Fibroblast of pulmonary artery (primary cell): Measurements from ENCODE around the gene GNL3.
A peak's percentile ranks its signal among the peaks of the same experiment; 100 is the strongest.
"Not testable (repeated sequence)": the region's sequence is repeated elsewhere in the genome, so short reads cannot be mapped to it uniquely, and the experiment has no call there.

Experiments
- DNase-seq: peaks from one replicate; pipeline ENCODE4 v3.0.0-alpha.2; 2010; ENCODE audit warnings: low read depth
- H3K4me3 ChIP-seq: replicated peaks from 2 replicates; pipeline ENCODE4 v1.5.1; 2011; ENCODE audit warnings: low read depth, mild to moderate bottlenecking, control low read depth, low read length, moderate library complexity
- TF ChIP-seq, protein P1 (sequence below): IDR thresholded peaks from 2 replicates; pipeline ENCODE4 v1.5.1; 2011; ENCODE audit warnings: mild to moderate bottlenecking, control low read depth, low read length, inconsistent platforms; ENCODE audit errors: missing control alignments

Gene GNL3

GRCh38 chr3:52721002-52721729 lies 35.3 kb downstream of the GNL3 start:
- peak; percentile 18 for DNase-seq
- no peak overlapping the region for H3K4me3 ChIP-seq
- TF ChIP-seq, protein P1, sequence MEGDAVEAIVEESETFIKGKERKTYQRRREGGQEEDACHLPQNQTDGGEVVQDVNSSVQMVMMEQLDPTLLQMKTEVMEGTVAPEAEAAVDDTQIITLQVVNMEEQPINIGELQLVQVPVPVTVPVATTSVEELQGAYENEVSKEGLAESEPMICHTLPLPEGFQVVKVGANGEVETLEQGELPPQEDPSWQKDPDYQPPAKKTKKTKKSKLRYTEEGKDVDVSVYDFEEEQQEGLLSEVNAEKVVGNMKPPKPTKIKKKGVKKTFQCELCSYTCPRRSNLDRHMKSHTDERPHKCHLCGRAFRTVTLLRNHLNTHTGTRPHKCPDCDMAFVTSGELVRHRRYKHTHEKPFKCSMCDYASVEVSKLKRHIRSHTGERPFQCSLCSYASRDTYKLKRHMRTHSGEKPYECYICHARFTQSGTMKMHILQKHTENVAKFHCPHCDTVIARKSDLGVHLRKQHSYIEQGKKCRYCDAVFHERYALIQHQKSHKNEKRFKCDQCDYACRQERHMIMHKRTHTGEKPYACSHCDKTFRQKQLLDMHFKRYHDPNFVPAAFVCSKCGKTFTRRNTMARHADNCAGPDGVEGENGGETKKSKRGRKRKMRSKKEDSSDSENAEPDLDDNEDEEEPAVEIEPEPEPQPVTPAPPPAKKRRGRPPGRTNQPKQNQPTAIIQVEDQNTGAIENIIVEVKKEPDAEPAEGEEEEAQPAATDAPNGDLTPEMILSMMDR = no peak

- TF ChIP-seq, protein P1 = no peak
- DNase-seq = no peak
- H3K4me3 ChIP-seq = no peak overlapping the region
Observed at GRCh38 chr3:52721730-52722008, 35.8 kb downstream of the GNL3 start.

- TF ChIP-seq, protein P1 = no peak
- no peak for DNase-seq
- H3K4me3 ChIP-seq = no peak overlapping the region
Observed at GRCh38 chr3:52722491-52722890, 36.7 kb downstream of the GNL3 start.

DNA sequence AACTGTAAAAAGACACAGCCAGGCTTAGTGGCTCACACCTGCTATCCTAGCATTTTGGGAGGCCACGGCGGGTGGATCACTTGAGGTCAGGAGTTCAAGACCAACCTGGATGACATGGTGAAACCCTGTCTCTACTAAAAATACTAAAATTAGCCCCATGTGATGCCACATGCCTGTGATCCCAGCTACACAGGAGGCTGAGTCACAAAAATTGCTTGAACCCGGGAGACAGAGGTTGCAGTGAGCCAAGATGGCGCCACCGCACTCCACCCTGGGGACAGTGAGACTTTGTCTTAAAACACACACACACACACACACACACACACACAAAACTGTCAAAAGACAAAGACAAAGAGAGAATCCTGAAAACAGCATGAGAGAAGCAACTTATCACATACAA lies 38.1 kb downstream of the GNL3 start:
- DNase-seq = no peak
- no peak overlapping the region for H3K4me3 ChIP-seq
- TF ChIP-seq, protein P1 = no peak

GRCh38 chr3:52724511-52724910 lies 38.7 kb downstream of the GNL3 start:
- no peak overlapping the region for H3K4me3 ChIP-seq
- no peak for DNase-seq
- TF ChIP-seq, protein P1 = no peak

DNA sequence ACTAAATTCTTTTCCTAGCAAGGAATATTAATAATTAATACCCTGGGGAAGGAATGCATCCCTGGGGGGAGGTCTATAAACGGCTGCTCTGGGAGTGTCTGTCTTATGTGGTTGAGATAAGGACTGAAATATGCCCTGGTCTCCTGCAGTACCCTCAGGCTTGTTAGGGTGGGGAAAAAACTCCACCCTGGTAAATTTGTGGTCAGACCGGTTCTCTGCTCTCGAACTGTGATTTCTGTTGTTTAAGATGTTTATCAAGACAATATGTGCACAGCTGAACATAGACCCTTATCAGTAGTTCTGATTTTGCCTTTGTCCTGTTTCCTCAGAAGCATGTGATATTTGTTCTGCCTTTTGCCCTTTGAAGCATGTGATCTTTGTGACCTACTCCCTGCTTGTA lies 42.9 kb downstream of the GNL3 start:
- not testable (repeated sequence) for DNase-seq, H3K4me3 ChIP-seq

DNA sequence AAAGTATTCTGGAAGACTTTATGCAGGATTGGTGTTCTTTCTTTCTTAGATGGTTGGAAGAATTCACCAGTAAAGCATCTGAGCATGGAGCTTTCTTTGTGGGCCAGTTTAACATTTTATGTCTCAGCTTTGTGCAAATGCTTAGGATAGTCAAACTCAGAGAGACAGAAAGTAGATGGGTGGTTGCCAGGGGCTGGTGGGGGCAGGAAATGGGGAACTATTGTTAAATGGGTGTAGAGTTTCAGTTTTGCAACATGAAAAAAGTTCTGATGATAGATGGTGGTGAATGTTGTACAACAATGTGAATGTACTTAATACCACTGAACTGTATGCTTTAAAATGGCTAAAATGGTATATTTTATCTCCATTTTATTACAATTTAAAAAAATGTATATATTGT lies 44.8 kb downstream of the GNL3 start:
- TF ChIP-seq, protein P1 = no peak
- no peak overlapping the region for H3K4me3 ChIP-seq
- DNase-seq = peak; percentile 57
